ENCODE results near the gene ERC1. TPM values are rescaled to one million over a fixed set of nuclear protein-coding genes. Genes with fewer than 3 reads are reported as not detected.

ERC1 gene
- total RNA-seq, 1 experiment from 2014 or later: 39.4 TPM

GRCh38 chr12:1218369-1218768, 227.3 kb downstream of the ERC1 start:
- H3K36me3 Mint-ChIP-seq (ENCODE audit: insufficient read depth, unreplicated experiment): no peaks in the 10 kb centered on the region
- DNase-seq: no peak
- no peaks in the 10 kb centered on the region for H3K4me1 Mint-ChIP-seq (ENCODE audit: low read depth, unreplicated experiment)
- CTCF ChIA-PET: no interaction called here
- H3K27me3 Mint-ChIP-seq (ENCODE audit: unreplicated experiment): no peaks in the 10 kb centered on the region
- no peak overlapping the region for H3K27ac Mint-ChIP-seq (ENCODE audit: unreplicated experiment)
- no peak for TF ChIP-seq CTCF (IDR thresholded peaks at IDR 0.05; ENCODE audit: unreplicated experiment)
- intact Hi-C loops (cut with micrococcal nuclease; ENCODE audit: unreplicated experiment): loop anchor here (5.0 to 10.0 kb wide), 3 partner anchors 101 to 366 kb away; no protein-coding TSS in a partner anchor
- H3K9me3 Mint-ChIP-seq (ENCODE audit: low read depth, unreplicated experiment): no peaks in the 10 kb centered on the region
- BruUV-seq (replicated peaks): no TSS peak
- no peak overlapping the region for H3K4me3 Mint-ChIP-seq (ENCODE audit: low read depth, unreplicated experiment)

GRCh38 chr12:1220127-1221092, 229.4 kb downstream of the ERC1 start:
- Mint-ChIP-seq H3K4me1 (ENCODE audit: low read depth, unreplicated experiment) (no peaks in the 10 kb centered on the region), H3K27me3 (ENCODE audit: unreplicated experiment) (no peaks in the 10 kb centered on the region), H3K36me3 (ENCODE audit: insufficient read depth, unreplicated experiment) (no peaks in the 10 kb centered on the region), H3K4me3 (ENCODE audit: low read depth, unreplicated experiment) (no peak overlapping the region), H3K27ac (ENCODE audit: unreplicated experiment) (no peak overlapping the region), H3K9me3 (ENCODE audit: low read depth, unreplicated experiment) (no peaks in the 10 kb centered on the region)
- TF ChIP-seq CTCF (IDR thresholded peaks at IDR 0.05; ENCODE audit: unreplicated experiment): no peak
- DNase-seq: no peak
- intact Hi-C loops (cut with micrococcal nuclease; ENCODE audit: unreplicated experiment): no loop called here
- CTCF ChIA-PET: interaction anchor here (0.8 to 1.4 kb wide), 3 partner anchors 9 to 102 kb away, joined by 3 to 4 read pairs (median 3); no protein-coding TSS in a partner anchor
- BruUV-seq (replicated peaks): no TSS peak

- CTCF ChIA-PET: no interaction called here
- intact Hi-C loops (cut with micrococcal nuclease; ENCODE audit: unreplicated experiment): no loop called here
- Mint-ChIP-seq H3K36me3 (ENCODE audit: insufficient read depth, unreplicated experiment) (no peaks in the 10 kb centered on the region), H3K9me3 (ENCODE audit: low read depth, unreplicated experiment) (no peaks in the 10 kb centered on the region), H3K4me3 (ENCODE audit: low read depth, unreplicated experiment) (no peak overlapping the region), H3K4me1 (ENCODE audit: low read depth, unreplicated experiment) (no peaks in the 10 kb centered on the region), H3K27me3 (ENCODE audit: unreplicated experiment) (no peaks in the 10 kb centered on the region), H3K27ac (ENCODE audit: unreplicated experiment) (no peak overlapping the region)
- no peak for TF ChIP-seq CTCF (IDR thresholded peaks at IDR 0.05; ENCODE audit: unreplicated experiment)
- no TSS peak for BruUV-seq (replicated peaks)
- no peak for DNase-seq
These were observed 232.0 kb downstream of the ERC1 start for GRCh38 chr12:1222858-1223639.

GRCh38 chr12:1226951-1227350, 235.9 kb downstream of the ERC1 start:
- Mint-ChIP-seq H3K27ac (ENCODE audit: unreplicated experiment) (no peak overlapping the region), H3K9me3 (ENCODE audit: low read depth, unreplicated experiment) (no peaks in the 10 kb centered on the region), H3K4me3 (ENCODE audit: low read depth, unreplicated experiment) (no peak overlapping the region), H3K4me1 (ENCODE audit: low read depth, unreplicated experiment) (no peaks in the 10 kb centered on the region), H3K27me3 (ENCODE audit: unreplicated experiment) (no peaks in the 10 kb centered on the region), H3K36me3 (ENCODE audit: insufficient read depth, unreplicated experiment) (no peaks in the 10 kb centered on the region)
- no TSS peak for BruUV-seq (replicated peaks)
- no peak for DNase-seq
- CTCF ChIA-PET: no interaction called here
- intact Hi-C loops (cut with micrococcal nuclease; ENCODE audit: unreplicated experiment): no loop called here
- TF ChIP-seq CTCF (IDR thresholded peaks at IDR 0.05; ENCODE audit: unreplicated experiment): no peak
